AG08396 (cell line): ENCODE measurements around the gene SLC6A5.

Experiments used
- DNase-seq: peaks from one replicate; pipeline ENCODE4 v3.0.0; 2012; ENCODE audit warnings: low spot score, mixed read lengths

SLC6A5 gene

DNA sequence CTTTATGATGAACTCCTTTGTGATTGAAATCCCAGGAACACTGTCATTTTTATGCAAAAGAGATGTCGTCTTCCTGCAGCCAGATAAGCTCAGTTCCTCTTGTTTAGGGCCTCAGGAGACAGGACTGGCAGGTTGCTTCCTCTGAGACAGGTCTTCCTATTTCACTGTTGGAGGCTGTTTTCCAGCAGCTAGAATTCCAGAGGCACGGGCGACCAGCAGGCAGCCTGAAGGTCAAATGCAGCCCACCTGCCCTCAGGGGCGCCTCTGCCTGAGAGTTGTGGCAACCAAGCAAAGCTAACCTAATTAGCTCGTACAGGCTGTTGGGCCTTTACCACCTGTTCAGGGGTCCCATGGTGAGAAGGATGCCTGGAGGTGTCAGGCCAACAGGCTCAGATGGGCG lies 22.3 kb downstream of the SLC6A5 start:
- no peak for DNase-seq

DNA sequence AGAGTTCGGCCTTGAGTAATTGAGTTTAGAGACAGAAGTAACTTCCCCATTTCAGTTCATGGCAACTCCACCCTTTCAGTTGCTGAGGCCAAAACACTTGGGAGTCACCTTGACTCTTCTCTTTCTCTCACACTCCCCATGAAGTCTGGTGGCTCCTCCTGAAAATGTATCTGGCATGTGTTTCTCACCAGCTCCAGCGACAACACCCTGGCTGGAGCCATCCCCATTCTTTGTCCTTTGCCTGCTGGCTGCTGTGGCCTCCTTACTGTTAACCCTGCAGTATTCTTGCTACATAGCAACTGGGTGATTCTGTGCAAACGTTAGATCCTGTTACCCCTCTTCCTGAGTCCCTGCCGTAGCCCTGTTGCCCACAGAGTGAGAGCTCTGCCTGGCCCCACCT lies 23.8 kb downstream of the SLC6A5 start:
- DNase-seq, result no peak

DNA sequence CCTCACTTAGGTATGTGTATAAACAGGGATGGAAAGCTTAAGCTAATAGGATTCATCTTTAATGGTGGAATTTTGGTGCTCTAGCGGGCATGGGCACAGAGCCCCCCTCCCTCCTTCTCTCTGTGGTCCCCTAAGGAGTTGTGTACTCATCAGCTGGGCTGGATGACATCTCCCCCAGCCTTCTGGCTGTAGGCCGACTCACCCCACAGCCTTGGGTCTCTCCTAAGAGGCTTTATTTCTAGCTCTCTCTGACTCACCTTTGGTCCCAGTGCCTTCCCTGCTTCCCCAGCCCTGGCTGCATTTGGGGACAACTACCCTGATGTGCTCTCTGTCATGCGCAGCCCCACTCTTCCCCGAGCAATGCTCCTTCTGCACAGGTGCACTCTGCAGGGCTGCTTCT lies 26.9 kb downstream of the SLC6A5 start:
- DNase-seq, result no peak

DNA sequence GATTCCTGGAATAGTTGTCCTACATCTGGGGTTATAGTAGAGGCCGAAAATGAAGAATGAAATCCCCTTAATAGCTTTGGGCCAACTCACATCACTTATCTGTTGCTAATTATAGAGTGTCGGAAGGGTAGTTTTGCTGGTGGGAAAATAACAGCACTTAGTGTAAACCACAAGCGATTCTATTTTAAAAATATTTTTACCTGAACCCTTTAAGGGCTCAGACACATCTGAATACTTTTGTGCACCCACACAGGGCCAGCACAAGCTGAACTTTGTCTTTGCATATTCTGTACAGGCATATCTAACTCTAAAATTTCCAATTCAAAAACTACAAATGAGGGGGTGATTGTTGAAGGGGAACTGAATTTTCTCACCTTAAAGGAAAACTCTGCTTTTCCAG lies 27.6 kb downstream of the SLC6A5 start:
- no peak for DNase-seq

DNA sequence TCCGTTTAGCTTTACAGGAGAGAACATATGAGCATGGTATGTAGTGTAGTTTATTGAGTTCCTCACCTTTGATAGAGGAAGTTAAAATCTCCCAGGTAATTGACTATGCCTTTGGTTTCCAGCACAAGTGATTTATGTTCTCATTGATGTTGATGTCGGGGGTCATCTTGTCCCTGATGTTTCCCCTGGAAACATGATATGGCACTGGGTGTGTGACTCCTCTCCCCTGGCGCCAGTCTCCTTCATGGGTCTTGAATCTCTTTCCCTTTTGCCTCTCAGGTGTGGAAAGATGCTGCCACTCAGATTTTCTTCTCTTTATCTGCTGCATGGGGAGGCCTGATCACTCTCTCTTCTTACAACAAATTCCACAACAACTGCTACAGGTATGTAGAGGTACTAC lies 28.3 kb downstream of the SLC6A5 start:
- no peak for DNase-seq

DNA sequence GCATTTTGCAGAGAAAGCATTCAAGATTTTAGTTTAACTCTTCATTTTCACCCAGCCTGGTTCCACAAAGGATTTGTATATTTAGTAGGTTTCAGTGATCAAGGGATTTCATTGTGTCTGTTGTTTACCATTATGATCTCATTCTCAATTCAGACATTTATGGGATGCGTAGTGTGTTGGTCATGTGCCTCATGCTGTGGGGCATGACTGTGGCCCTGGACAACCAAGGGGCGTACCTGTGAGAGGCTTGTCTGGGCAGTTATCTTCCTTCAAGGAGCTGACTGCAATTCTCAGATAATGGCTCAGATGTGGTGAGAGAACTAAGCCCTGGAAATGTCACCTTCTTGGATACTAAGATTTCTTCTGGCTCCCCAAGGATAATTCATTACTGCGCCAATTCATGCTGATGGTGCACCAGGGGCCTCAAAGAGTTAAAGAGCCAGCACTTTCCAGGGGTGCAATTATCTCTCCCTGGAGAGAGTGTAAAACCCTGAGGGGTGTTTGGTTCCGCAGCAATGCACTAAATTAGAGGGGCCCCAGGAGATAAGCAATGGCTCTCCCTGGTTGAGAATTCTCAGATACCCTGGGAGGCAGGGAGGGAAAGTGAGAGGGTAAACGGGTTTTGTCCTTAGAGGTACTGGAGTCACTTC lies 32.2 kb downstream of the SLC6A5 start:
- DNase-seq, result no peak

DNA sequence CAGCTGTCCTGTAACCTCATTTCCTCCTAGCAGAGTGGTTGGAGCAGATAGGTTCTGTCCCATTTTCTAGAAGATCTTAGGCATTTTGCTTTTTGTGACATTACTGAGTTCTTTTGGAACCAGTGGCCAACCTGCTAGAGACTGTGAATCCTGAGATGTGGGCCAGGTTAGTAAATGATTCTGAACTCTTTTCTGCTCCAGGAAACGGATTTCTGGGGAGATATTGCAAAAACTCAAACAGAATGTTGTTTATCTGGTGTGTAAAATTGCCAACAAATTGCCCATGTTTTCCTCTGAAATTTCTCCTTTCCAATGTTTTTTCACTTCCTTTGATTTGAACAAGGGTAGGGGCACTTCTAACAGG lies 32.7 kb downstream of the SLC6A5 start:
- DNase-seq, result no peak

DNA sequence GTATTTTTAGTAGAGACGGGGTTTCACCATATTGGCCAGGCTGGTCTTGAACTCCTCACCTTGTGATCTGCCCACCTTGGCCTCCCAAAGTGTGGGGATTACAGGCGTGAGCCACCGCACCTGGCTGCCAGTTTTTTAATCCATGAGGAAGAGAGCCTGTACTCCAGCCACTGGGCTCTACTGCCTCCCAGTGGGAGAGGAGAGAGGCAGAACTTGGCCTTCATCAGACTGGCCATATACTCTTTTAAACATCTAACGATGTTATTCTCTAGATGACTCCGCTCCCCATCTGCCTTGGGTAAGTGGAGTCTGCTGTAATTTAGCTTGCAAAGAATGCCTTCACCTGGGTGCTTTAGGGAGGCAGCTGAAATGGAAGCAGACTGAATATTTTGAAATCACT lies 34.6 kb downstream of the SLC6A5 start:
- no peak for DNase-seq

DNA sequence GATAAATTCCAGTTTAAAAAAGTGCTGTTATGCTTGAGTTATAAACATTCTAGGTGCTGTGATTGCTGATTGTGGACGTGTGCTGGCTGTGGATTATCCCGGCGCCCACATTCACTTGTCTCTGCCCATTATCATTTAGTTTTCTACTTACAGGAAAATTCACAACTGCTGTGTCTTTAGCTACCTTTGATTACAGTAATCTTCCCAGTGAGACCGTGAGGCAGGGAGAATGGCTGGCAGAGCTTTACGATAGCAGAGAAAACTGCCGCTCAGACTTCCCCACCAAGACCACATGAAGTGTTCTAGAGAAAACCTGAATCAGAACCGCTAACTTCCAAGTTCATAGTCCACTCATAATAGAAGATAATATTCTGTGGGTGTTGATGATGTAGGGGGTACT lies 35.4 kb downstream of the SLC6A5 start:
- DNase-seq, result no peak

DNA sequence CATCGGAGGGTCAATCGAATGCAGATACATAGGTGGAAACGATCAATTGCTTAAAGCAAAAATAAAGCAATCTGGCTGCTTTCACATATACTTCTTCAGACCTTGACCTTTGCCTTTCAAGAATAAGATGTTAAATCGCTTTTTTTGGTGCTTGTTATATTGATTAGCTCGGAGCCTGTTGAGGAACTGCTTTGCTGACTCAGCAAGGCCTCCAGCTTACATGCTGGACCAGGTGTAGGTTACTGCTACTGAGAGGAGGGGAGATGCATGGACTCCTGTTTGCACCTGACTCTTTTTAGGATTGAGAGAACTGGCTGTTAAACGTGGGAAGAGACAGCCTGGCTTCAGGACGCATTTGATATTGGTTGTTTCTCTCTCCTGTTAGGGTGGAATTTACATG lies 38.7 kb downstream of the SLC6A5 start:
- no peak for DNase-seq

DNA sequence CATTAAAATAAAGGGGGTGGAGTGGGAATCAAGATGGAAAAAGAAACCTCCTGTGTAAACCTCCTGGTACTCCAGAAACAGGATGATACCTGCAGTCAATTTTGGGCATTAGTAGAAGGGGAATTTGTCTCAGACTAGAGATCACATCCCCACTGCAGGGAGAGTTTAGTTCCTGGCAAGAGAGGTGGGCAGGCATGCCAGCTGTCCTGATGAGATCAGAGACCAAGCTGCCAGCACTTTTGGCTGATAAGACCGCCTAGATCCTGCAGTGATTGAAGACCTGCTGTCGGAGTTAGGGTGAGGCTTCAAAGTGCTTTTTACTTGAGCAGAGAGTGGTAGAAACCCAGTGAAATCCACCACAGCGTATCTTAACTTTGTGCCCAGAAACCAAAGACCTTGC lies 40.3 kb downstream of the SLC6A5 start:
- DNase-seq, result no peak

DNA sequence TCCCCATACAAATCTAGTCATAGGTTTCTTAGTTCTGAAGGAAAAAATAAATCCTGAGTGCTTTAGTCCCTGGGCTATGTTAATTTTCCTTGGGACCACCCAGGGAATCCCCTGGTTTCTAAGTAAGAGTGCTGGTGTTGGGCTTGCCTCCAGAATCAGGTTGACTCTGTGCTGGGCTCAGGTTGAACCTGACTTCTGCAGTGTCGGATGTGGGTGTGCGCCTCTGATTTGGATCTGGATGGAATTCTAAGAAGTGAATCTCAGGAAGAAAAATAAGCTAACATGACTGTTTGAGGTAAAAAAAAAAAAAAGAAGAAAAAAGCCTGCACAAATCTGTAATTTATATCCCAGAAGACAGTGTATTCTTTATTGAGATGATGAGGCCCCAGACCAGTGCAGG lies 41.0 kb downstream of the SLC6A5 start:
- no peak for DNase-seq

DNA sequence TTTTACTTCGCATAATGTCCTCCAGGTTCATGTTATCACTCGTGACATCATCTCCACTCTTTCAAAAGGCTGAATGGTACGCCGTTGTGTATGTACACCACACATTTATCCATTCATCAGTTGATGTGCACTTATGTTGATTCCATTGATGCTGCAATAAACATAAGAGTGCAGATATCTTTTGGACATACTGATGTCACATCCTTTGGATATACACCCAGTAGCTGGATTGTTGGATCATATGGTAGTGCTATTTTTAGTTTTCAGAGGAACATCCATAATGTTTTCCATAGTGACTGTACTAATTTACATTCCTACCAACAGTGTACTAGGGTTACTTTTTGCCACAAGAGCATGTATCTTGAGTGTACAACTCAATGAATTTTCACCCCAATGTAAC lies 45.0 kb downstream of the SLC6A5 start:
- no peak for DNase-seq

DNA sequence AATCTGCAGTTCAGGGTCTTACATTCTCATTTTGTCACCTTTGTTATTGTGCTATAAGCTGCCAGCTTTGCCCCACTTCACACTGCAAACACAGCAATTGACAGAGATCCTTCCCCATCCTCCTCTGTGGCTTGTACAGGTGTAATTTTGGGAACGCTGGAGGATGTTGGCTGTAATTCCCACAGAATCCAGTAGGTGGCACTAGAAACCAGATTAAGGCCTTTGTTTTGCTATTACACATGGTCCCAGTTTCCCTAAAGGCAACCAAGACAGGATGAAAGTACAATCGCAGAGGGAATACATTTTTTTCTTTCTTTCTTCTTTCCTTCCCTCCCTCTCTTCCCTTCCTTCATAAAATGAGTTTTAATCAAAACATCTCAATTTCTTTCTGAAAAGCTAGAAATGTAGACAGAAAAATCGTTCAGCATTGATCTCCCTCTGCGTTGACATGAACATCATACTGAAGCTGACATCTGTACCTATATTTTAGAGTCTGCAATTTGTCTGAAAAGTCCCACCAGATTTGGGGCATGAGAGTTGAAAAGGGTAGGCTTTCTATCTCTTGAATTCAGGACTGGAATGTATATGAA lies 48.7 kb downstream of the SLC6A5 start:
- DNase-seq, result peak; percentile 70

DNA sequence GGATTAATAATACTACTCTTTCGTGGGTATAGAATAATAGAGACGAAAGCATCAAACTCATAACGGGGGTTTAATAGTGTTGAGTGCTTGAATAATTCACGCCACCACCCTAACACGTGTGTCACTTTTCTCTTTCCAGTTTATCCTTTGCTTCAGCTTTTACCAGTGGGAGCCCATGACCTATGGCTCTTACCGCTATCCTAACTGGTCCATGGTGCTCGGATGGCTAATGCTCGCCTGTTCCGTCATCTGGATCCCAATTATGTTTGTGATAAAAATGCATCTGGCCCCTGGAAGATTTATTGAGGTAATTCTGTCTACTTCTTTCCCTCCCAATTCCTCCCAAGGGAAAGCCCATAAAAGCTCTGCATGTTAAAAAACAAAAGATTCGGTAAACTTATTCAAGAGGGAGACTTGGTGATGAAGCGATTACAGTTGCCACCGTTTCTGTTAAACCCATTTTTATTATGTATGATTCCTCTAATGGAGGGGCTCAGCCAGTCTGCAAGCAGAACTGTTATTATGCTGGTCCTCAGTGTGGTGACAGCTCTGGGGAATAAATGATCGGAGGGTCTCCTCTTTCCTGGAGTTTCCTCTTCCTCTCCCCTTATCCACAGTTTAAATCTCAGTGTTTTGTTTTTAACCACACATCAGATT lies 52.9 kb downstream of the SLC6A5 start:
- no peak for DNase-seq

DNA sequence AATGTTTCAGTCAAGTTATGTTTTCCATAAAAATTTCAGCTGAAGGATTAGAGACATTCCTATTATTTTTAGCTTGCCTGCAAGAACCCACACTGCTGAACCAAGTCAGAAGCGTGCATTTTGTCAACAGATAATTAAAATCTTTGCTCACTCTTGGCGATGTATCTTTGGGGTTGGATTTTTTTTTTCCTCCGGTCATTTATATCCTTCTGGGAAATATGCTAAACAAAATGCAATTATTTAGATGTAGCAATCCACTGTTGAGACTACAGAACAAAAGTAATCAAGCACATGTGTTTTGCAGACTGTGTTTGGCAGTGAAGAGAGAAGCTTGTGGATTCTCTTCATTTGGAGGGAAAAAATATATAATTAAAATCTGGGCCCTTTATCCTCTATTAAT lies 54.6 kb downstream of the SLC6A5 start:
- no peak for DNase-seq

DNA sequence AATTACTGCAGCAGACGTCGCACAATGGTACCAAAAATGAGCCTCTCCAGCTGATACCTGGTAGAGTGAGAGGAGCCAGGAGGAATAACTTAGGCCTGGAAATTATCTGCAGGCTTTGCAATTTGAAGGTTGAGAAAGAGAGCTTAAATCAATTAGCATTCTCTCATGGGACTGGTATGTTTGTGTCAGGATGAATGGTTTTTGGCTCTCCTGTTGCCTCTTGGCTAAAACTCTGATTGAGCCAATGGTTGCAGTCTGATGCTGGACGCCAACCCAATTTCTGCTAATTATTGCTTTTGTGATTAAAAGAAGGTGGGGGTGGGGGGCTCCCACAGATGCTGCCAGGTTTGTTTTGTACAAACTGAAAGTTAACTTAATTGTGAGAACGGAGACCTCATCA lies 57.5 kb downstream of the SLC6A5 start:
- no peak for DNase-seq

DNA sequence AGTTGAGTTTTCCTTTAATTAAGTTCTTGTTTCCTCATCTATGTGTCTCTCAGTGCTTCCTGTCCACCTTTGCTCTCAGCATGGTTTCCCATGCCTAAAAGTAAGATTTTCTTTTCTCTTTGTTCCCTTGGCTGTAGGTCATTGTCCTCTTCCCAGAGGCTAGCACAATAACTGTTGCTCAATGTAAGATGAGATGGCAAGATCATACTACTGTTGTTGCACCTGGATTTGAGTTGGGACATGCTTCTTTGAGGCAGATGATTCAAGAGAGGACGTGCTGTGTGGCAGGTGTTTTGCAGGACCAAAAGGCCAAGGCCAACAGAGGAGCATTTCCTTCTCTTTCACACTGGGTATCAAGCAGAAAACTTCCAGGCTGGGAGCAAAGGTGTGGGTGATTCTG lies 58.7 kb downstream of the SLC6A5 start:
- DNase-seq, result no peak

DNA sequence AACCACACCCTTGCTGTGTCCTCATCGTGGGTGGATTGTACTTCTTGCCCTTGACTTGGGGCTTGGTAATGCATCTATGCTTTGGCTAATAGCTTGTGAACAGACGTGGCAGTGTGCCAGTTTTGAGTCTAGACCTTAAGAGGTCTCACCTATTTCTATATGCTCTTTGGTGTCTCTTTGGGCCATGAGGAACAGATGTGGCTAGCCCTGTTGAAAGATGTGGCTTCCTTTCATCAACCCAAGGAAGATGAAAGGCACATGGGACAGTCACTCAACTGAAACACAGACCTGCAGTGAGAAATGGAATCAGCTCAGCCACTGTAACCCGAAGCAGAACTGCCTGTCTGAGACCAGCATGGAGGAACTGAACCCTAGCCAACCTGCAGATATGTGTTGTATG lies 62.0 kb downstream of the SLC6A5 start:
- no peak for DNase-seq

DNA sequence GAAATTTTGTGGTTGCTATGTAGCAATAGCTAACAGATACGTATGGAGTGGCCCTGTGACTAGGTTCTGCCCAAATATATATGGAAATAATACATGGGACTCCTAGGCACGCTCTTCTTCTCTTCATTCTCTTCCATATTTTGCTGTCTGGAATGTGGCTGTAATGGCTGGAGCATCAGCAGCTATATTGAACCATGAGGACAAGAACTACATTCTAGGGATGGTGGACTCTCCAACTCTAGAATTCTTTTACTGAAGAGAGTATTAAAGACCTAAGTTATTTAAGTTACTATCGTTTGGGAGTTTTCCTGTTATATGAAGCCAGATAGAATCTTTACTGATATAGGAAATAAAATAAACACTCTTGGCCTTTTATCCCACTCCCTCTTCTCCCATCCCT lies 62.4 kb downstream of the SLC6A5 start:
- DNase-seq, result no peak

DNA sequence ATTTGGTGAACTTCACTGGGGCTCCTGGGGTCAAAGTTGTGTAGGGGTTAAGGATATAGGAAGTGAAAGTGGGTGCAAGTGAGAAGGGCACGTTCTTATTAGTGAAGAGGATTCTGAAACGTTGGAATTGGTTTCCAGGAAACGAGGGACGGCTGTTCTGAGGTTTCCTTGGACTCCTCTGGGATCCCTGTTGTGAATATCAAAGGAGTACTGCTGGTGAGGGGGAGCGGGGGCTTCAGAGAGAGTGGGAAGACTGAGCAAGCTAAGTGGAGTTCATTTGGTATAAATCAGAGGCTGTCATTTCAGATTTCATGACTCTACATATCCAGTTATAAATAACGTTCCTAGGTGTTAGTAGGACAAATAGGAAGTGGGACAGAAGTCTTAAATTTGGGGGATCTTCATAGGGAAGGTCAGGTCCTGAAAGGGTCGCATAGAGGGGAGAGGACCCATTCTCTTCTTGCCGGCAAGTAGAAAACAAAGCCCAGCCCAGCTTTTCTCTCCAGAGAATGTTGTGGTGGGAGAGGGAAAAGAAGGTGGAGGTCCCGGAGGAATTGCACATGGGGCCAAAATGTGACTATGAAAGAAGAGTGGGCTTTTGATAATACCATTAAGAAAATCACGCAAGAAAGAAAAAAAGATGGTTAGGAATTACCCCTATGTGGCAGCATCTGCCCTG lies 68.9 kb downstream of the SLC6A5 start:
- DNase-seq, result no peak

DNA sequence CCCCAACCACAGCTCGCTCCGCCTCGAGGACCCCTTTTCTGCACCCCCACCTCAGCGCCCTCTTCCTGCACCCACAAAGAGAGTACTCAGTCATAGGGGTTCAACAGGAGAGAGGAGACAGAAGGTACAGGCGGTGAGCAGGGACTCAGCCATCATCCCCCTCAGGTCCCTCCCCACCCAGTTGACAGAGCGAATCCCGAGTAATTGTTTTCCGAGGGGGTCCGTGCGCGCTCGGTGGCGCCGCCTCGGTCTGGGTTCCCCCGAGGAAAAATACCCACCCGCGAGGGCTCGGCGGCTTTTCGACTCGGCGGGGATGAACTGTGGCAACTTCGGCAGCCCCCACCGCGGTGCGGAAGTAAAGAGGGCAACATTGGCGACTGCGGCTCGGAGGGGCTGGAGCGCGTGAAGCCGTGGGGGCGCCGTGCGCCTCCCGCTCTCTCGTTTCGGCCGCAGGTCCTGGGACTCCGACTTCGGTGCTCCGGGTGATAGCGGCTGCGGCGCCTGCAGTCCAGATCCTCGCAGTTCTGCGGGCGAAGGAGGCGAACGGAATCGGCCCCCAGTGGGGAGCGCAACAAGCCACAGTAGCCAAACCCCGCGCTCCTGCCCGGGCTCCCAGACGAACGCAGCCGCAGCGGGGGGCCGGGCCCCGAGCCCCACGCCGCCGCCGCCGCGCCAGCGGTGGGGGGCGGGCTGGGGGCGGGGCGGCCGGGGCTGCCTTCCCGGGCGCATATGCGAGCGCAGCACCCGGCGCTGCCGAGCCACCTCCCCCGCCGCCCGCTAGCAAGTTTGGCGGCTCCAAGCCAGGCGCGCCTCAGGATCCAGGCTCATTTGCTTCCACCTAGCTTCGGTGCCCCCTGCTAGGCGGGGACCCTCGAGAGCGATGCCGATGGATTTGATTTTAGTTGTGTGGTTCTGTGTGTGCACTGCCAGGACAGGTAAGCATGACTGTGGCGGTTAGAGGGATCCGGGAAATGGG lies 69.7 kb downstream of the SLC6A5 start, which contains the start of gene NELL1:
NELL1 (plus strand) TSS at position 743 of the 976 bp plus-strand sequence.
- peak; percentile 15 for DNase-seq
